ENCODE results near the gene AFAP1L2.

DNA sequence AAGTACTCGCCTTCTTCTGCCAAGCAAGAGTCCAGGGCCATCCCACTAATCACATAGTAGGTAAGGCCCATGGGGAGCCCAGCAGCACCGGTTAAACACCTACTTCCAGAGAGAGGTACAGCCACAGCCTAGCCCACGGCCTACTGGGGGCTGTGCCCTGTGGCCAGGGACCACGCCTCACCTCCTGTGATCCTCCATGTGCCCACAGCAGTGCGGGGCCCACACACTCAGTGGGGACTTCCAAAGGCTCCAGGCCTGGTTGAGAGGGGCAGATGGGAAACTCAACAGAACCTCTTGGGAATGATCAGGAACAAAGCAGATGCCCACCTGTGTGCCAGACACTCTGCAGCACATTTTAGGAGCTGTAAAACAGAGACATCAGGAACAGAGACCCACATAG is 19.7 kb downstream of the AFAP1L2 start:
- TF ChIP-seq, protein P1, sequence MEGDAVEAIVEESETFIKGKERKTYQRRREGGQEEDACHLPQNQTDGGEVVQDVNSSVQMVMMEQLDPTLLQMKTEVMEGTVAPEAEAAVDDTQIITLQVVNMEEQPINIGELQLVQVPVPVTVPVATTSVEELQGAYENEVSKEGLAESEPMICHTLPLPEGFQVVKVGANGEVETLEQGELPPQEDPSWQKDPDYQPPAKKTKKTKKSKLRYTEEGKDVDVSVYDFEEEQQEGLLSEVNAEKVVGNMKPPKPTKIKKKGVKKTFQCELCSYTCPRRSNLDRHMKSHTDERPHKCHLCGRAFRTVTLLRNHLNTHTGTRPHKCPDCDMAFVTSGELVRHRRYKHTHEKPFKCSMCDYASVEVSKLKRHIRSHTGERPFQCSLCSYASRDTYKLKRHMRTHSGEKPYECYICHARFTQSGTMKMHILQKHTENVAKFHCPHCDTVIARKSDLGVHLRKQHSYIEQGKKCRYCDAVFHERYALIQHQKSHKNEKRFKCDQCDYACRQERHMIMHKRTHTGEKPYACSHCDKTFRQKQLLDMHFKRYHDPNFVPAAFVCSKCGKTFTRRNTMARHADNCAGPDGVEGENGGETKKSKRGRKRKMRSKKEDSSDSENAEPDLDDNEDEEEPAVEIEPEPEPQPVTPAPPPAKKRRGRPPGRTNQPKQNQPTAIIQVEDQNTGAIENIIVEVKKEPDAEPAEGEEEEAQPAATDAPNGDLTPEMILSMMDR (IDR thresholded peaks at IDR 0.05): no peak
- no peak for TF ChIP-seq EZH2 (IDR thresholded peaks at IDR 0.05; ENCODE audit: borderline replicate concordance, insufficient read depth, low read depth, low read length, poor library complexity, severe bottlenecking)
